Epithelial cell of proximal tubule (primary cell): ENCODE measurements around the gene NAT14. TPM values are rescaled to one million over a fixed set of nuclear protein-coding genes. Genes with fewer than 3 reads are reported as not detected.

Experiments used
- DNase-seq: peaks from one replicate; pipeline ENCODE4 v3.0.0-alpha.2; 2011; ENCODE audit warnings: low read depth
- H3K4me3 ChIP-seq: 2 replicates; pipeline ENCODE4 v1.5.1; 2011; ENCODE audit warnings: low read depth, mild to moderate bottlenecking, low read length
- total RNA-seq: library from RNA; depleted of rRNA; stranded (reverse); fragments of >200 nt; gene quantifications from 2 replicates; pipeline ENCODE4 v1.2.3, GENCODE V29; 2015
- TF ChIP-seq, protein P1 (sequence below): conservative IDR thresholded peaks from 2 replicates; pipeline ENCODE4 v1.5.1; 2012; ENCODE audit warnings: low read depth, mild to moderate bottlenecking, low read length

The NAT14 gene
- total RNA-seq, 1 donor from 2014 or later = 29.2 TPM

GRCh38 chr19:55472463-55472862, 12.5 kb upstream of the NAT14 start:
- TF ChIP-seq, protein P1, sequence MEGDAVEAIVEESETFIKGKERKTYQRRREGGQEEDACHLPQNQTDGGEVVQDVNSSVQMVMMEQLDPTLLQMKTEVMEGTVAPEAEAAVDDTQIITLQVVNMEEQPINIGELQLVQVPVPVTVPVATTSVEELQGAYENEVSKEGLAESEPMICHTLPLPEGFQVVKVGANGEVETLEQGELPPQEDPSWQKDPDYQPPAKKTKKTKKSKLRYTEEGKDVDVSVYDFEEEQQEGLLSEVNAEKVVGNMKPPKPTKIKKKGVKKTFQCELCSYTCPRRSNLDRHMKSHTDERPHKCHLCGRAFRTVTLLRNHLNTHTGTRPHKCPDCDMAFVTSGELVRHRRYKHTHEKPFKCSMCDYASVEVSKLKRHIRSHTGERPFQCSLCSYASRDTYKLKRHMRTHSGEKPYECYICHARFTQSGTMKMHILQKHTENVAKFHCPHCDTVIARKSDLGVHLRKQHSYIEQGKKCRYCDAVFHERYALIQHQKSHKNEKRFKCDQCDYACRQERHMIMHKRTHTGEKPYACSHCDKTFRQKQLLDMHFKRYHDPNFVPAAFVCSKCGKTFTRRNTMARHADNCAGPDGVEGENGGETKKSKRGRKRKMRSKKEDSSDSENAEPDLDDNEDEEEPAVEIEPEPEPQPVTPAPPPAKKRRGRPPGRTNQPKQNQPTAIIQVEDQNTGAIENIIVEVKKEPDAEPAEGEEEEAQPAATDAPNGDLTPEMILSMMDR = no peak
- no peak for DNase-seq
- H3K4me3 ChIP-seq = no peak overlapping the region

GRCh38 chr19:55473225-55474012, 11.6 kb upstream of the NAT14 start:
- no peak overlapping the region for H3K4me3 ChIP-seq
- no peak for DNase-seq
- TF ChIP-seq, protein P1 = no peak

DNA sequence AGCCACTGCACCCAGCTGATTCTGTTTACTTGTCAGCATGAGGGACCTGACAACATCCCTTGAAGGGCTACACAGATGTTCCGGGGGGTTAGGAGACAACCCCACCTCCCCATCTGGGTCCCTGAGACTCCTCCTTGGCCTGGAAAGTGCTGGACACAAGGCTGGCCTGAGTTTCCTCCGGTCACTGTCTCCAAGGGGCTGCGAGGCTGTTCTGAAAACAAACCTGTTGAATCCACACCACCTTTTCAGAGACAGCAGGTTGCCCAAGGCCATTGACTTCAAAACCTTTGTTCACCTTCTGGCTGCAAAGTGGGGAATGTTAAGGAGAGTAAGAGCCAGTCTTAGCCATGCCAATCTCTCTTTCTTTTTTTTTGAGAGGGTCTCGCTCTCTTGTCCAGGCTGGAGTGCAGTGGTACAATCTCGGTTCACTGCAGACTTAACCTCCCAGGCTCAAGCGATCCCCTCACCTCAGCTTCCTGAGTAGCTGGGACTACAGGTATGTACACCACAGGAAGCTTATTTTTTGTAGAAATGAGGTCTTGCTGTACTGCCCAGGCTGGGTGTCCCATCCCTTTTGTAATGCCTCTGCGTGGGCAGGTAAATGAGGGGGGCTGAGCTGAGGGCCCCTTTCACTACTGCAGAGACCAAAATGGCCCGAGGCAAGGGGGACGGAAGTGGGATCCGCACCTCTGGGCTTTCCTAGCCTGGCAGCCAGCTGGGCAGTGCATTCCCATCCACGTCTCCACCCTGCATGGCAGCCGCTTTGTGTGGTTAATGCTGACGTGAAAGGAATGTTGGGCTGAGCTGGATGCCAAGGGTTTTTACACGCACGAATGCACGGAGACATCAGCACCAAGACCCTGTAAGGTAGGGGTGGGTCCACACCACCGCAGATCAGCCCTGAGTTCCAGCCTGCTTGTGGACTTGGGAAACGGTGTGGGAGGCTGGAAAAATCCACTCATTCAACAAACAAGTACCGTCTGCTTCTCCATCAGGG, 10.4 kb upstream of the NAT14 start:
- H3K4me3 ChIP-seq = peak overlapping the region; percentile 28
- TF ChIP-seq, protein P1 = no peak
- DNase-seq = peak; percentile 83

DNA sequence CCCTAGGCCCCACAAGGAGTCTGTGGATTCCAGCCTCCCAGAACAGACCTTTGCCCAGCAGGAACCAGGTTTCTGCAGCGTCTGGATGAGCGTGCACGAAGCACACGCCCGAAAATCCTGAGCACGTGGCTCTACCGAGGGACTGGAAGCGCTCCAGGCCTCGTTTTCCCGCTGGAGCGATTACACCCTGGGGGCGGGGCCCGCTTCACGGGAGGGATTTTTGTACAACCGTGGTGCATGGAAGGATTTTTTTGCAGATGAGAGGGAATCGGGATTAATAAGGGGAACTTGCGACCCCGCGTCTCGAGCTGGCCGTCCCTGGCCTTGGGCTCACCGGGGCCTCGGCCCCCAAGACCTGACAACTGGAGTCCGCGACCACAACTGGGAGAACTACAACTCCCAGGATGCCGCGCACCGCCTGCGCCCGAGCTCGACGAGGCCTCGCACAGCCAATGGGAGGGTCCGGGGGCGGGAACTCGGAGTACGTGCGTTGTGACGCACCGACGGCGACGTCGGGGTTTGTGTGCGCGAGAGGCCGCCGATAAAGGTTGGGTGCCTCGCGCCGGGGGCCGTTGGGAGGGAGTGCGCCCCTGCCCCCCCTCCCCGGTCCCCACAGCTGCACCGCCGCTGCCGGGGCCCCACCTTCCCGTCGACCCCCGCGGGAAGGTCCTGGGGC, 8.8 kb upstream of the NAT14 start, which contains the start of gene ZNF628:
Gene ZNF628 (plus strand): TSS at position 518 of the 676 bp plus-strand sequence. CDS start 3,294 bp downstream, outside the sequence.
- TF ChIP-seq, protein P1 = no peak
- peak within 1 kb of the TSS; percentile 83 for H3K4me3 ChIP-seq

GRCh38 chr19:55477905-55478304, 7.1 kb upstream of the NAT14 start:
- TF ChIP-seq, protein P1 = no peak
- peak overlapping the region; percentile 83 for H3K4me3 ChIP-seq
- no peak for DNase-seq

More for the DNA sequence above, 8.8 kb upstream of the NAT14 start, which contains the start of gene ZNF628:
- DNase-seq = peak; percentile 70

GRCh38 chr19:55478364-55478763, 6.6 kb upstream of the NAT14 start:
- DNase-seq = no peak
- TF ChIP-seq, protein P1 = no peak
- H3K4me3 ChIP-seq = no peak overlapping the region
